Effector CD4-positive, alpha-beta T cell (primary cell): Measurements from ENCODE around the gene KLC1.

Experiments
- DNase-seq: peaks from one replicate; pipeline ENCODE4 v3.0.0-alpha.2; 2020

The KLC1 gene

GRCh38 chr14:103692871-103693270 is 63.9 kb downstream of the KLC1 start:
- DNase-seq: no peak

DNA sequence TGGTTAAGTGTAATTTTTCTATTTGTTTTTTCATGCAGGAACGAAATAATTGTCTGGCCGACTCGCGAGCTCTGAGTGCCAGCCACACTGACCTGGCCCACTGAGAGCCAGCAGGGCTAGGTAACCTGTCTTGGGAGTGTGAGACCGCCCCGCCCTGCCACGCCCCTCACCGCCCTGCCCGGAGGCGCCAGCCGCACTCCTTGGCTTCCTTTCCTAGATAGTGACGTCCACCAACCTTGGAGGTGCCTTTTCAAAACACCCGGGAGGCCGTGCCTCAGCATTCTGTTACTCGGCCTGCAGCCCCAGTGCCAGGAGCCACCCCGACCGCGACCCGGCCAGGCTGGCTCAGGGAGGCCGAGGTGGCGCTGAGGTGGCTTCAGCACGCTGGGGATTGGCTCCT is 64.5 kb downstream of the KLC1 start:
- no peak for DNase-seq

DNA sequence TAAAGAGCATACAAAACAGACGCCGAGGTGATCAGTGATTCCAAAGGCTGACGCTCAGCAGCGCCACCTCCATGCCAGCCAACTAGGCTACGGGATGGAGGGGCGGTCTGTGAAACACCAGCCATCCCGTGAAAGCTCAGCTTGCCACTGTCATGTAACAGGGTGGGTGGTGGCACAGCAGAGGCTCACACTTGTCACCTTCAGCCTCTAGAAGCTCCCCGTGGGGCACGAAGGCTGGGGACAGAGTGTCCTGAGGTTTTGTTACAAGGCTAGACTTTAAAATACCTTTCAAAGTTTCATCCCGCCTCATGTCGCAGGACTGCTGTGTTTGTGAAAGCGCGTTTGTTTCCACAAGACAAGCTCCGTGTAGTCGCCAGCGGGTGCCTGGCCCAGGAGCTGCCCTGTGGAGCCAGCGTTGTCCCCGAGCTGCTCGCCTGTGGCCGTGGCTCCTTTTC is 65.6 kb downstream of the KLC1 start:
- DNase-seq: no peak

DNA sequence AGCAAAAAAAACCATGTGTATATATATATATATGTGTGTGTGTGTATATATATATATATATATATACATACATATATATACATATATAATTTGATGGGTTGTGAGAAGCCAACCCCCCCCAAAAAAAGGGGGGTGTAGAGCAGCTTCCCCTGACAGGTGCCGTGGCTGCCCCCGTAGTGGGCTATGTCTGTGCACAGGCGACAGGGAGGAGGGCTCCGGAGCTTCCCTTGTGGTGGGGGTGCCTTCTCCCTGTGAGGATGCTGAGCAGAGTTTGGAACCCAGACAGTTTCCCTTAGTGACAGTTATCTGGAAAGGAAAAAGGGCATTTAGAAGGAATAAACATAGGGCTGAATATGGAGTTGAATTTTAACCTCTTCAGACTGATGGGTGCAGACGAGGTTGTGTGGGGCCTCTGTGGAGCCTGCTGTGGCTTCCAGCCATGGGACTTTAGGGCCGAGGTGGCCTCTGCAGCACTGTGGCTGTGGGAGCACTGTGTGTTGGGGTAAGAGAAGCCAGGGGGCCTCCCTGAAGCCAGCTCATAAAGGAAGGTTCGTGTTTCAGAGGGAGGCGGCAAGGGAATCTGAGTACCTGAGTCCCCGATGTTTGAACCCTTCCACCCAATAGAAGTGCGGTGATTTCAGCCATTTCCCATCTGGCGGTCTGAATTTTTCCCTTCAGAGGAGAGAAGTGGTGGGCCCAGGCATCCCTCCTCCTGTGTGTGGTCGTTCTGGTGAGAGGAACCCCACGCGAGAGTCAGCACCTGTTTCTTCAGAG is 66.5 kb downstream of the KLC1 start:
- no peak for DNase-seq

DNA sequence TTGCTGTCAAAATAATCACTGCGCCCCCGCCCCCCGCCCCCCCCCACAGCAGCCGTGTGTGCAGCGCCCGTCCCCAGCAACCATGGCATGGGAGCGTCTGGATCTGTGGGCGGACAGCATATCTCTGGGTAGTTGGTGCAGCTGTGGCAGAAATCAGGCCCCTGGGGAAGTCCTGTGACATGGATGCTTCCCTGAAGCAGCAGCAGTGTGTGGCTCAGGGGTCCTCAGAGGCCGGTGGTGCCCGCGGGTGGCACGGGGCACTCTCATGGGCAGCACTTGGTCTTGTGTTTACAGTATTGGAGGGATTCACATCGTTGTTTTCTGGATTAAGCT is 67.0 kb downstream of the KLC1 start:
- DNase-seq: no peak

DNA sequence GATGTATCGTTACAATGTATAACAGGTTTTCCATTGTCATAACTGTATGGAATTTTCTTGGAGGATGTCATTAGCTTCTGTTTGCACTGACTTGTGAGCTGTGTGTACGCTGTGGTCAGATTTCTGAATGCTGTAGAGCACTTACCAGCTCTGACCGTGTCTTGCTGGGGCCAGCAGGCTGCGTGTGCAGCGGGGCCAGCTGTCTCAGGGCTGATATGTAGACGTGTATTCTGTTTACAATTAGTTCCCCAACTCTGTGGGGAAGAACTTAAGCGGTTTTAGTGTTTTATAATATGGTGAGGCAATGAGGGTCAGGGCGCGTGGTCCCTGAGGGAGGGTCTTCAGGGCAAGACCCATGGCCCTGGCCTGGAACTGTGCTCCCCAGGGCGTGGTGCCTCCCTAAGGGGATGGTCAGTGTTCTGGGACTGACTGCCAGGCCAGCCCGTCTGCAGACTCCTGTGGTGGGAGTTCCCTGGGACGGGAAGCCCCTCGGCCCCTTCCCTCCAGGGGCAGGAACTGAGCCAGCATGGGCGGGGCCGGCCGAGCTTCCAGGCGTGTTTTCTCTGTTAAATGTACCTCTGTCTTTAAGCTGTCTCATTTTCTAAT is 67.6 kb downstream of the KLC1 start:
- DNase-seq: no peak

DNA sequence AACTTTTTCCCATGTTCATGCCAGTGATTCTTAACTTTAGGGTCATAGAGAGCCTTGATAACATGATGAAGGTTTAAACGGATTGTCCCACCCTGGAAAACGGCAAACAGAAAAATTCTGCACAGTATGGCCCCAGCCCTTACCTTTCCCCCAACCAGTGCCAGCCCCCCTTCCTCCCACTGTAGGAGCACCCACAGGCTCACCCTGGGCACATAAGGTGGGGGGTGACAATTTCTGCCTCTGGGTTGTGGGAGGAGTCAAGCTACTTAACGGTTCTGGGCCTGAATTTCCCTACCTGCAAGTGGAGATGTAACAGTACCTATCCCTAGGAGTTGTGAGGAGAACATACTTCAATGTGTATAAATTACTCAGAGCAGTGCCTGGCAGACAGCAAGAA is 68.2 kb downstream of the KLC1 start:
- DNase-seq: no peak

GRCh38 chr14:103697603-103698379 is 68.8 kb downstream of the KLC1 start:
- no peak for DNase-seq

- DNase-seq: no peak
Observed at GRCh38 chr14:103698380-103699260, 69.6 kb downstream of the KLC1 start.

GRCh38 chr14:103699261-103699661 is 70.2 kb downstream of the KLC1 start:
- no peak for DNase-seq

GRCh38 chr14:103699901-103700752 is 71.1 kb downstream of the KLC1 start:
- DNase-seq: no peak

- no peak for DNase-seq
Observed at GRCh38 chr14:103700753-103701490, 71.9 kb downstream of the KLC1 start.

GRCh38 chr14:103702095-103702494 is 73.1 kb downstream of the KLC1 start:
- DNase-seq: no peak

DNA sequence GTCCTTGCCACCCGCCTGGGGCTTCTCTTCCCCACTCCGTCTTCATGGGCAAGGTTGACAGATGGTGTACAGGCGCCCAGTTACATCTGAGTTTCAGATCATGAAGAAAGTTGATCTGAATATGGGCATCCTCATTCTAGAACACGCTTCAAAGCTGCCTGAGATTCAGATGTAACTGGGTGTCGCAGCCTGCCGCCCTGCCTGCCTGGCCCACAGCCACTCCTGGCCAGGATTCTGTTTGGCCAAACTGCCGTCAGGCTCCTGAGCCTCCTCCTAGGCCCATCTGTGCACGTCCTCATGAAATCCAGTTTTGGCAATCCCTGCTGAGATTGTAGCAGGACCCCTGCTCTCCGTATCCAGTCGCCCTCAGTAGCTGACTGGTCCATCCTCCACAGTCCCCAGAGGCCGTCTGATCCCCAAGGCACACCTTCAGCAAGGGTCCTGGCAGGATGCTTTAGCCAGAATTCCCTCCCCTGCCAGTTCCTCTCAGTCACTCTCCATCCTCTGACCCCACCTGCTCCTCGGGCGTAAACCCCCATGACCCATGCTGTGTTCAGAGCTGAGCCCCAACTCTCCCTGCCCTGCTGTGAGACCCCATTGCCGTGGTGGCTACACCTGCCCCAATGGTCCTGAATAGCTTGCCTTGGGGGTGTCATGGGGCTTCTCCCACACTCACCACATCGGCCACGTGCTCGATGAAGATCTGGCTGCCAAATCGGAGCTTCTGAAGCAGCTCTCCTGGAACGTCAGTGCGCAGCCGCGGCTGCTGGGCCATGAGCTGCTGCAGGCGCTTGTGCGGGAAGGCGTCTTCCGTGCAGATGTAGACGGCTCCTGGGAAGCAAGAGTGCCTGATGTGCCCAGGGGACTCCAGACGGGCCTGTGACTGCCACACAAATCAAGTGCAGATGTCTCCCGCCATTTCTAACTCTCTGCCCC is 73.8 kb downstream of the KLC1 start:
- no peak for DNase-seq

- DNase-seq: no peak
Observed at GRCh38 chr14:103703433-103704385, 74.7 kb downstream of the KLC1 start.

DNA sequence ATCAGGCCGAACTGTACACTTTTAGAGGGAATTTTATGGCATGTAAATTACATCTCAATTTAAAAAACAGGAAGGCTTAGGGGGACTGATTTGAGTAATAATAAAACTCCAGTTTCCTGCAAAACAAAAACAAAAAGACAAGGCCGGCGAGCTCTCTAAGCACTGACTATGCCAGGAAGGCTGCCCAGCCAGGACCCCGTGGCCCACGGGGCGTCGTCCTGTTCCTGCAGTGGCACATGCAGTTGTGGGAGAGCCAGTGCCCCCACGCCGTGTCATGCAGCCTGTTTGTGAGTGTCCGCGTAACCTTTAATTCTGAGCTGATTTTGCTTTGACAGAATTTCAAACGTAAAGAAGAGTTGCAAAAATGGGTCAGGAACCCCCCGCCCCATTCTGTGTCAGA is 75.7 kb downstream of the KLC1 start:
- no peak for DNase-seq

DNA sequence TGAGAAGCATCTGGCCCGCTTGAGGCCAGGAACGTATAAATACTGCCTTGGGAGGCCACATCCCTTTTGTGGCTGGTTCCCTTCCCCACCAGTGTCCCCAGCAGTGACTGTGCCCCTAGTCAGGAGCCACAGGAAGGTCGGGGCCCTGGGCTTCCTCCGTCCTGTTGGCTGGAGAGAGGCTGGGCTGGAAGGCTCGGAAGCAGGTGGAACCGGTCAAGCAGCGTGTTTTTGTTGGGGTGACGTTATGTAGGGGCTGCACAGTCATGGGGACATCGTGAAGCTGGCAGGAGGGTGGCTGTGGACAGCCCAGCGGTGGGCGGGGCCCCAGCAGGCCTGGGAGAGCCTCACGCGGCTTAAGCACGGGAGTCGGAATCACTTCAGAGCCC is 76.1 kb downstream of the KLC1 start:
- no peak for DNase-seq

DNA sequence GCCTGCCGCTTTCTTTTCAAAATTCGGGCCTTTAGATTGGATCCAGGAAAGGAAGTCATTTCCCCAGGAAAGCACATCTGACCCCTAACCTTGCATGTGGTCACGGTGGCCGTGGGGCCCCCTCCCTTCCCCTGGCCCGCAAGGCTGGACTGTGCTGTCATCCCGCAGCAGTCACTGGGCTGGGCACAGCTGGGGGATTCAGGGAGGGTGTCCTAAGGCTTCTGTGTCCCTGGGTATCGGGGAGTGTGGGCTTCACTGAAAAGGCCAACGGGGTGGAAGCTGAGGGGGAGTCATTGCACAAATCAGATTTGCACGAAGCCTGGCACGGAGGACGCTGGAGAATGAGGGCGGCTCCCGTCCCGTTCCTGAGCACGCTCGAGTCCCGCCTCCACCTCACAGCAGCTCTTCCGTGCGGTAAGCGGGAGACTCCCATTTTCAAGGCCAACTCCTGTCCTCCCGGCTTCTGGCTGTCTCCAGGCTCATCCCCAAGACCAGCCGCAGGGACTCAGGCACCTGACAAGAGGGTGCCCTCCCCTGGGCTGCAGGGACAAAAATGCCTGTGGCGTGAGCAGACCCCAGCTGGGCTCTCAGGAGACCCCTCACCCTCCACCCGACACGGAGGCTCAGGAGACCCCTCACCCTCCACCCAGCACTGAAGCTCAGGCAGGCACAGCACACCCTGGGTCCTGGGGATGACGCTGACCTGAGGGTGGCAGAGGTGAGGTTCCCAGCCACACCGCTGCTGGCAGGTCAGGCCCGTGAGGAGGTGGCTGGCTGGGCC is 76.7 kb downstream of the KLC1 start:
- no peak for DNase-seq
